ENCODE results near the gene ARSI.

Gene ARSI

DNA sequence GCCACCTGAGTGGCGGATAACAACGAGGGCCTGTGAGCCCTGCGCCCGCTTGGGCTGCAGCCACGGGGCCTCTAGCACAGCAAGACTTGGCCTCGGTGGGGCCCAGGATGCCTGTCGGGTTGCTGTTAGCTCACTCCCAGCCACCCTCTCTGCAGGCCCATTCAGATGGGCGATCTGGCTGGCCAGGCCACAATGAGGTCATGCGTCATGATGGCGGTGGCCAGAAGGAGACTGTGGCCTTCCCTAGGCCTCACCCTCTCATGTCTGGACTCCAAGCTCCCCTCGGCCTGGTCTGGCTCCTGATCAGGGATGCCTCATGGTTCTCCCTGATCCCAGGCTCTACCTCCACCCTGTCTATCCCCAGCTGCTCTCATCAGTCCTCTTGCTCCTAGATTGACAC lies 35.8 kb upstream of the ARSI start:
- no peak for TF ChIP-seq GATA2 (IDR thresholded peaks at IDR 0.05; ENCODE audit: low read depth, low read length)
- no peak for TF ChIP-seq GATA3 (IDR thresholded peaks at IDR 0.05; ENCODE audit: low read depth, low read length)

GRCh38 chr5:150335778-150336177 lies 33.1 kb upstream of the ARSI start:
- no peak for TF ChIP-seq GATA2 (IDR thresholded peaks at IDR 0.05; ENCODE audit: low read depth, low read length)
- TF ChIP-seq GATA3 (IDR thresholded peaks at IDR 0.05; ENCODE audit: low read depth, low read length) = no peak

GRCh38 chr5:150333400-150333799 lies 30.7 kb upstream of the ARSI start:
- TF ChIP-seq GATA3 (IDR thresholded peaks at IDR 0.05; ENCODE audit: low read depth, low read length) (no peak), GATA2 (IDR thresholded peaks at IDR 0.05; ENCODE audit: low read depth, low read length) (no peak)

DNA sequence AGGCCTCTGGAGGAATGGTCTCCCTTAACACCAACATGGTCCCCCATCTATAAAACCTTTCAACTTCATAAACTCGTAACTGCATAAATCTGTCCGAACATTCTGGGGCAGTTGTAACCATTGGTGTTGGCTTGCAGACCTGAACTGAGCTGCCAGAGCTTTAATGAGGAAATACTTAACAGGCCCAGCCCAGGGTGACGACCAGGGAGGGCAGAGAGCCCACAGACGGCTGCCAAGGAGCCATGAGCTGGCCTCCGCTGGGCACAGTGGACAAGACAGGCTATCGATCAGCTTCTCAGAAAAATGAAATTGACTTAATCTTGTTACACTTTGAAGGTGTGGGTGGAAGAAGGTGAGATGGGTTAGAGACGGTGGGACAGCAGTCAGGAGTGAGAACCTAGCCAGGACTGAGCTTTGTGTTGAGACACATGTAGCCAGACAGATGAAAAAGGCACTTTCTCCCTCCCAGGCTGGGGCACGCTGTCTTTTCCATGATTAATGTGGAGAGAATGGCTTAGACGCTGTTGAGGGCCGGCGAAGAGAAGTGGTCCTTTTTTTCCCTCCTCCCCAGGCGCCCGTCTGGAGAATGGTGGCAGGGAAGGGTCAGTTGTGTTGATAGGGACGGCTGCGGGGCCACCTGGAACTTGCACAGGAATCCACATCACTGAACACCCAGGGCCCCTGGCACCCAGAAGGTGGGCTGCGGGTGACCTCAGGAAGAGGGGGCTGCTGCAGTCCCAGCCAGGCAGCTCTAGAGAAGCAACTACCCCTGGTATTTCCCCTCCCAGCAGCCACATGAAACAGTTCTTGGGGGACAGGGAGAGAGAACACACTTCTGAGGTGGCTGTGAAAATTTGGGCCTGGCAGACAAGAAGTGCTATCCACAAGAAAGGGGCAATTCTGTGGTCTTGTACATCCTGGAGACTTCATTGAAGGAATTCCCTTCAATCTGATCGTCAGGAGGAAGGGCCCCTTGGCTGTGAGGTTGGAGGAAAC lies 27.5 kb upstream of the ARSI start:
- no peak for TF ChIP-seq GATA2 (IDR thresholded peaks at IDR 0.05; ENCODE audit: low read depth, low read length)

- TF ChIP-seq GATA3 (IDR thresholded peaks at IDR 0.05; ENCODE audit: low read depth, low read length) (no peak), GATA2 (IDR thresholded peaks at IDR 0.05; ENCODE audit: low read depth, low read length) (no peak)
Observed at GRCh38 chr5:150329038-150329437, 26.3 kb upstream of the ARSI start.

DNA sequence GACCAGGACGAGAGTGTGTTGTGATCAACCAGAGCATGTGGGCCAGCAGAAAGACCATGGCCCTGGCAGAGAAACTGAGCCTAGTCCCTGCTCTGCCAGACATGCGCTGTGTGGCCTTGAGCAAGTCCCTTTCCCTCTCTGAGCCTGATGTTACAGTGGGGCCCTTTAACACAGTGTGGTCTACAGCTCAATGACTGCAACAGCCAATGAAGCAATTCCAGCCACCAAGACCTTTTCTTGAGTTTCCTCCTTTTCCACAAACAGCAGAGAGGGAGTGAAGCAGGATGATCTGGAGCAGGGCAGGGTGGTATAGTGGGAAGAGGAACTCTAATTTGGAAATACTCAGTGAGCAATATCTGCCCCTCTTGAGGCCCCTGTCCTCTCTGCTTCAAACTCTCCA lies 25.8 kb upstream of the ARSI start:
- TF ChIP-seq GATA2 (IDR thresholded peaks at IDR 0.05; ENCODE audit: low read depth, low read length) (no peak), GATA3 (IDR thresholded peaks at IDR 0.05; ENCODE audit: low read depth, low read length) (no peak)

GRCh38 chr5:150327139-150327538 lies 24.4 kb upstream of the ARSI start:
- TF ChIP-seq GATA2 (IDR thresholded peaks at IDR 0.05; ENCODE audit: low read depth, low read length) (no peak), GATA3 (IDR thresholded peaks at IDR 0.05; ENCODE audit: low read depth, low read length) (no peak)

- TF ChIP-seq GATA2 (IDR thresholded peaks at IDR 0.05; ENCODE audit: low read depth, low read length) (no peak), GATA3 (IDR thresholded peaks at IDR 0.05; ENCODE audit: low read depth, low read length) (no peak)
Observed at GRCh38 chr5:150326707-150327106, 24.0 kb upstream of the ARSI start.

DNA sequence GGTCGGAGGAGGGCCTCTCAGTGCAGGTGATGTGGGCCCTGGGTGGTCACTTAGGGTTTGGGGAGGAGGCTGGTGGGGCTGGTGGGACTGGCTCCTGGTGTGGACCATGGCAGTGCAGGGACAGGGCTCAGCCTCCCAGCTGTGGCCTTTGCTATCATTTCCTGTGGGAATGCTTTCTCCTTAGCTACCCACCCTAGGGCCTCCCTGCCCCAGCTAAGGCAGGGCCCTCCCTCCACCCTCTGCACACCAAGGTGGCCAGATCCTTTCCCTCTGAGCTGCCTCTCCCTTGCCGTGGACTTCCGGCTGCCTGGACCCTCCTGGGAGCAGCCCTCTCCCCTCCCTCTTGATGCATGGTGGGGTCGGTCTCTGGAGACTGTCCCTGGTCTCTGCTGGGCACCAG lies 22.7 kb upstream of the ARSI start:
- TF ChIP-seq GATA3 (IDR thresholded peaks at IDR 0.05; ENCODE audit: low read depth, low read length) (no peak), GATA2 (IDR thresholded peaks at IDR 0.05; ENCODE audit: low read depth, low read length) (no peak)

GRCh38 chr5:150323819-150324218 lies 21.1 kb upstream of the ARSI start:
- no peak for TF ChIP-seq GATA2 (IDR thresholded peaks at IDR 0.05; ENCODE audit: low read depth, low read length)
- TF ChIP-seq GATA3 (IDR thresholded peaks at IDR 0.05; ENCODE audit: low read depth, low read length) = no peak

GRCh38 chr5:150323092-150323491 lies 20.4 kb upstream of the ARSI start:
- no peak for TF ChIP-seq GATA2 (IDR thresholded peaks at IDR 0.05; ENCODE audit: low read depth, low read length)
- no peak for TF ChIP-seq GATA3 (IDR thresholded peaks at IDR 0.05; ENCODE audit: low read depth, low read length)

GRCh38 chr5:150322202-150322601 lies 19.5 kb upstream of the ARSI start:
- TF ChIP-seq GATA2 (IDR thresholded peaks at IDR 0.05; ENCODE audit: low read depth, low read length) (no peak), GATA3 (IDR thresholded peaks at IDR 0.05; ENCODE audit: low read depth, low read length) (no peak)

GRCh38 chr5:150321784-150322183 lies 19.1 kb upstream of the ARSI start:
- TF ChIP-seq GATA2 (IDR thresholded peaks at IDR 0.05; ENCODE audit: low read depth, low read length) (no peak), GATA3 (IDR thresholded peaks at IDR 0.05; ENCODE audit: low read depth, low read length) (no peak)

DNA sequence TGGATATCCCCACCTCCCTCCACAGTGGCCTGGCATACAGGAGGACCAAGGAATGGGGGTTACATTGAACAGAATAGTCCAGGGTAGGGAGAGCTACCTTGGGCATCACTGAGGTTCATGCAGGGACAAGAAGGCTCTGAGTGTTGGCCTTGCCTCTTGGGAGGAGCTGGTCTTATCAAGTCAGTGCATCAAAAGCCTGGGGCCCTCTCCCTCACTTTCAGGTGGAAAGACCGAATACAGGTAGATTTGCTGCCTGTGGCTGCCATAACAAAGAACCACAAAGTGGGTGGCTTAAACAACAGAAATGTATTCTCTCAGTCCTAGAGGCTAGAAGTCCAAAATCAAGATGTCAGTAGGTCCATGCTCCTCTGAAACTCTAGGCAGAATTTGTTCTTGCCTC lies 18.5 kb upstream of the ARSI start:
- TF ChIP-seq GATA2 (IDR thresholded peaks at IDR 0.05; ENCODE audit: low read depth, low read length) (no peak), GATA3 (IDR thresholded peaks at IDR 0.05; ENCODE audit: low read depth, low read length) (no peak)

DNA sequence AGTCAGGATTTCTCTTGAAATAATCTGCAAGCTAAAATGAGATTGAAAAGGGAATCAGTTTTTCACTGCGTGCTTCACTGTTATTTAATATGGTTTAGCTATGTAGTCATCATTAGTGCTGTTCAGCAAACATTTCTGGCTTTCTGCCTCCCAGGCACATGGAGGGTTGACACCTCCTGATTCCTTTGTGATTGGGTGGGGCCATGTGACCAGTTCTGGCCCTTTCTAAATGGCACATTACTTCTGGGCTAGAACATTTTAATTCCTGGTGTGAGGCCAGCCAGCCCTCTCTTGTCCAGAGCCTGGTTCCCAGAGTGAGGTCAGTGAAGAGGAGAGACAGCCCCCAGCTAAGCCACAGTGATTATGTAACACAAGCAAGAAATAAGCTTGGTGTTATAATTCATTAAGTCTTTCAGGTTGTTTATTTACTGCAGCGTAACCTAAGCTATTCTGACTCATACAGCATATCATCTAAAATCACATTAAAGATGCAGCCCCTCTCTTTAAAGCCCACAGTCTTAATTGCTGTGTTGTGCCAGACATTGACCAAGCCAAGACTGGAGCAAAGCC lies 17.4 kb upstream of the ARSI start:
- TF ChIP-seq GATA2 (IDR thresholded peaks at IDR 0.05; ENCODE audit: low read depth, low read length) (no peak), GATA3 (IDR thresholded peaks at IDR 0.05; ENCODE audit: low read depth, low read length) (no peak)

Data from SH-SY5Y (cell line).